Measurements from ENCODE around the gene SKP1.
A peak's percentile ranks its signal among the peaks of the same experiment; 100 is the strongest.
"Not testable (repeated sequence)": the region's sequence is repeated elsewhere in the genome, so short reads cannot be mapped to it uniquely, and the experiment has no call there.

The SKP1 gene

GRCh38 chr5:134174841-134175839 is 1.6 kb downstream of the SKP1 start:
- DNase-seq (ENCODE audit: insufficient read length) (no peak), FAIRE-seq (no peak)
- no peak for TF ChIP-seq POLR2A (IDR thresholded peaks at IDR 0.05; ENCODE audit: low read depth, low read length)
- TF ChIP-seq TAF1 (IDR thresholded peaks at IDR 0.05; ENCODE audit: borderline replicate concordance, low read depth, low read length) = no peak
- no peak for TF ChIP-seq POLR2AphosphoS5 (IDR thresholded peaks at IDR 0.05; ENCODE audit: low read depth, low read length)

- TF ChIP-seq TAF1 (IDR thresholded peaks at IDR 0.05; ENCODE audit: borderline replicate concordance, low read depth, low read length) = no peak
- no peak for TF ChIP-seq POLR2AphosphoS5 (IDR thresholded peaks at IDR 0.05; ENCODE audit: low read depth, low read length)
- no peak for TF ChIP-seq POLR2A (IDR thresholded peaks at IDR 0.05; ENCODE audit: low read depth, low read length)
- FAIRE-seq = no peak
- no peak for DNase-seq (ENCODE audit: insufficient read length)
These were observed 4.8 kb downstream of the SKP1 start for GRCh38 chr5:134171972-134172371.

GRCh38 chr5:134162592-134162991 is 14.2 kb downstream of the SKP1 start:
- no peak for FAIRE-seq
- TF ChIP-seq TAF1 (IDR thresholded peaks at IDR 0.05; ENCODE audit: borderline replicate concordance, low read depth, low read length) (no peak), POLR2AphosphoS5 (IDR thresholded peaks at IDR 0.05; ENCODE audit: low read depth, low read length) (no peak), POLR2A (IDR thresholded peaks at IDR 0.05; ENCODE audit: low read depth, low read length) (no peak)
- no peak for DNase-seq (ENCODE audit: insufficient read length)

GRCh38 chr5:134161513-134162395 is 15.0 kb downstream of the SKP1 start:
- TF ChIP-seq POLR2A (IDR thresholded peaks at IDR 0.05; ENCODE audit: low read depth, low read length) (no peak), TAF1 (IDR thresholded peaks at IDR 0.05; ENCODE audit: borderline replicate concordance, low read depth, low read length) (no peak), POLR2AphosphoS5 (IDR thresholded peaks at IDR 0.05; ENCODE audit: low read depth, low read length) (no peak)
- FAIRE-seq = no peak

GRCh38 chr5:134153657-134154056 is 23.1 kb downstream of the SKP1 start:
- no peak for FAIRE-seq
- no peak for DNase-seq (ENCODE audit: insufficient read length)
- no peak for TF ChIP-seq TAF1 (IDR thresholded peaks at IDR 0.05; ENCODE audit: borderline replicate concordance, low read depth, low read length)
- TF ChIP-seq POLR2AphosphoS5 (IDR thresholded peaks at IDR 0.05; ENCODE audit: low read depth, low read length) = no peak
- TF ChIP-seq POLR2A (IDR thresholded peaks at IDR 0.05; ENCODE audit: low read depth, low read length) = no peak

More at GRCh38 chr5:134161513-134162395, 15.0 kb downstream of the SKP1 start:
- no peak for DNase-seq (ENCODE audit: insufficient read length)

GRCh38 chr5:134153241-134153640 is 23.5 kb downstream of the SKP1 start:
- TF ChIP-seq POLR2AphosphoS5 (IDR thresholded peaks at IDR 0.05; ENCODE audit: low read depth, low read length) (no peak), POLR2A (IDR thresholded peaks at IDR 0.05; ENCODE audit: low read depth, low read length) (0 out of 2 replicates have a peak, but pooled peaks have one; percentile 14), TAF1 (IDR thresholded peaks at IDR 0.05; ENCODE audit: borderline replicate concordance, low read depth, low read length) (no peak)
- DNase-seq (ENCODE audit: insufficient read length) (no peak), FAIRE-seq (no peak)

- not testable (repeated sequence) for DNase-seq (ENCODE audit: insufficient read length); FAIRE-seq
These were observed 24.4 kb downstream of the SKP1 start for GRCh38 chr5:134152173-134152832.

GRCh38 chr5:134151723-134152122 is 25.0 kb downstream of the SKP1 start:
- DNase-seq (ENCODE audit: insufficient read length) = no peak
- peak; percentile 44 for FAIRE-seq
- TF ChIP-seq POLR2A (IDR thresholded peaks at IDR 0.05; ENCODE audit: low read depth, low read length) (no peak), POLR2AphosphoS5 (IDR thresholded peaks at IDR 0.05; ENCODE audit: low read depth, low read length) (no peak)

- DNase-seq (ENCODE audit: insufficient read length) (no peak), FAIRE-seq (no peak)
- TF ChIP-seq POLR2A (IDR thresholded peaks at IDR 0.05; ENCODE audit: low read depth, low read length) = peak; percentile 23; the same call in 1 of the 2 replicates
- no peak for TF ChIP-seq TAF1 (IDR thresholded peaks at IDR 0.05; ENCODE audit: borderline replicate concordance, low read depth, low read length)
These were observed 27.0 kb downstream of the SKP1 start for GRCh38 chr5:134149571-134150303.

- TF ChIP-seq POLR2AphosphoS5 (IDR thresholded peaks at IDR 0.05; ENCODE audit: low read depth, low read length) = 0 out of 2 replicates have a peak, but pooled peaks have one; percentile 58
- TF ChIP-seq POLR2A (IDR thresholded peaks at IDR 0.05; ENCODE audit: low read depth, low read length) = no peak
- no peak for DNase-seq (ENCODE audit: insufficient read length)
- no peak for FAIRE-seq
These were observed 27.7 kb downstream of the SKP1 start for GRCh38 chr5:134148986-134149539.
